DND-41 (cell line): ENCODE data around the gene NAPSA.

Source experiments
- ATAC-seq: fragments of 200-7000 bp; cut with Tn5 transposase; 3 replicates; pipeline ENCODE4 v1.9.1; 2021; ENCODE audit warnings: low read depth; ENCODE audit not compliant: insufficient read depth
- DNase-seq: peaks from one replicate; pipeline ENCODE4 v3.0.0-alpha.2; 2020
- H2AFZ ChIP-seq: 2 replicates; pipeline ENCODE4 v1.6.0; 2012; ENCODE audit warnings: low read depth, low read length
- H3K27ac ChIP-seq: 2 replicates; pipeline ENCODE4 v1.5.1; 2012; ENCODE audit warnings: low read length, inconsistent platforms
- H3K27me3 ChIP-seq: fragments of 200-600 bp; sonication (generic); 2 replicates; pipeline ENCODE4 v1.6.0; 2012; ENCODE audit warnings: low read length, mild to moderate bottlenecking, inconsistent platforms; ENCODE audit not compliant: insufficient read depth, poor library complexity
- H3K36me3 ChIP-seq: 2 replicates; pipeline ENCODE4 v1.5.1; 2012; ENCODE audit warnings: low read length, inconsistent platforms; ENCODE audit not compliant: insufficient read depth
- H3K4me1 ChIP-seq: 2 replicates; pipeline ENCODE4 v1.5.1; 2012; ENCODE audit warnings: mild to moderate bottlenecking, low read length; ENCODE audit not compliant: insufficient read depth
- H3K4me2 ChIP-seq: 2 replicates; pipeline ENCODE4 v1.6.0; 2012; ENCODE audit warnings: mild to moderate bottlenecking, moderate library complexity, low read length, inconsistent platforms; ENCODE audit not compliant: insufficient read depth
- H3K4me3 ChIP-seq, 2 experiments: fragments of 200-600 bp in 1 of 2; shearing (Covaris generic) in 1 of 2; 2 replicates each; pipeline ENCODE4 v1.5.1; 2012 to 2016; ENCODE audit warnings: inconsistent platforms in 2 of 2, low read length in 2 of 2, mild to moderate bottlenecking in 2 of 2, low read depth in 1 of 2, moderate library complexity in 1 of 2
- H3K79me2 ChIP-seq: 2 replicates; pipeline ENCODE4 v1.6.0; 2012; ENCODE audit warnings: low read length, inconsistent platforms; ENCODE audit not compliant: insufficient read depth
- H3K9ac ChIP-seq: 2 replicates; pipeline ENCODE4 v1.6.0; 2012; ENCODE audit warnings: low read depth, mild to moderate bottlenecking, inconsistent platforms, low read length, moderate library complexity
- H3K9me3 ChIP-seq: 2 replicates; pipeline ENCODE4 v1.5.1; 2012; ENCODE audit warnings: low read length, moderate library complexity, mild to moderate bottlenecking, inconsistent platforms; ENCODE audit not compliant: insufficient read depth, severe bottlenecking
- H4K20me1 ChIP-seq: 2 replicates; pipeline ENCODE4 v1.6.0; 2012; ENCODE audit warnings: low read length; ENCODE audit not compliant: insufficient read depth
- CTCF ChIP-seq: IDR thresholded peaks from 2 replicates; pipeline ENCODE4 v1.5.1; 2012; ENCODE audit warnings: borderline replicate concordance, low read length, moderate library complexity, mild to moderate bottlenecking; ENCODE audit not compliant: poor library complexity, severe bottlenecking; ENCODE audit errors: extremely low read depth
- EZH2 ChIP-seq: IDR thresholded peaks from 3 replicates; pipeline ENCODE4 v1.6.1; 2012; ENCODE audit warnings: borderline replicate concordance, low read depth, mild to moderate bottlenecking, moderate library complexity, low read length, inconsistent platforms; ENCODE audit not compliant: severe bottlenecking

Gene NAPSA

GRCh38 chr19:50320596-50320995, 44.8 kb downstream of the NAPSA start:
- no peaks in the 10 kb centered on the region for H3K79me2 ChIP-seq
- ATAC-seq (no peak), DNase-seq (no peak)
- H3K4me2 ChIP-seq = no peak overlapping the region
- no peaks in the 10 kb centered on the region for H3K36me3 ChIP-seq
- no peak overlapping the region for H3K4me3 ChIP-seq
- H3K4me1 ChIP-seq = peaks cover 13% of the 10 kb centered on the region
- TF ChIP-seq EZH2 (no peak), CTCF (no peak)
- H3K9ac ChIP-seq = no peak overlapping the region
- no peaks in the 10 kb centered on the region for H4K20me1 ChIP-seq
- no peaks in the 10 kb centered on the region for H3K9me3 ChIP-seq
- no peak overlapping the region for H3K27ac ChIP-seq
- no peaks in the 10 kb centered on the region for H3K27me3 ChIP-seq
- H2AFZ ChIP-seq = no peak overlapping the region

DNA sequence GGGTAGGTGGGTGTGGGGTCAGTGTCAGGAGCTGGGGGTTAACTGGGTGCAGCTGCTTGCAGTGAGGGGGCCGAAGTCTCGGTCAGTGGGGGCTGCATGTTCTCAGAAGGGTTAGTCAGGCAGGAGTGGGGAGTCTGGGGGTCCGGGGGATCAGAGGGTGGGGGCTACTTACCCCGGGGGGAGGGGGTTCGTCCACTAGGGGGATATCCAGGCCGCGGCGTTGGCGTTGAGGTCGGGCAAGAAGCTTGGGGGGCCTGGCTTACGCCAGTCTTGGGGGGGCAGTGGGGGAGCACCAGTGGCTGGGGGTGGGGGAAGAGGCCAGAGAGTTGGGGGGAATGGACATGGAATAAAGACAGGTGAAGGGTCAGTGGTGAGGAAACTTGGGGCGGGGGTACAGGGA, 45.4 kb downstream of the NAPSA start:
- no peak for TF ChIP-seq EZH2
- TF ChIP-seq CTCF = no peak
- DNase-seq (no peak), ATAC-seq (no peak)
- H3K27me3 ChIP-seq = no peaks in the 10 kb centered on the region
- no peaks in the 10 kb centered on the region for H3K9me3 ChIP-seq
- H3K36me3 ChIP-seq = no peaks in the 10 kb centered on the region
- no peak overlapping the region for H3K27ac ChIP-seq
- no peaks in the 10 kb centered on the region for H3K79me2 ChIP-seq
- no peak overlapping the region for H2AFZ ChIP-seq
- no peak overlapping the region for H3K4me3 ChIP-seq
- no peak overlapping the region for H3K4me2 ChIP-seq
- no peak overlapping the region for H3K9ac ChIP-seq
- H4K20me1 ChIP-seq = no peaks in the 10 kb centered on the region
- peaks cover 9% of the 10 kb centered on the region for H3K4me1 ChIP-seq

GRCh38 chr19:50319156-50319555, 46.3 kb downstream of the NAPSA start:
- Histone ChIP-seq H3K36me3 (no peaks in the 10 kb centered on the region), H2AFZ (no peak overlapping the region), H3K9me3 (no peaks in the 10 kb centered on the region), H3K4me1 (peaks cover 7% of the 10 kb centered on the region; the same call in 1 of the 2 replicates), H3K9ac (no peak overlapping the region), H3K27me3 (no peaks in the 10 kb centered on the region), H4K20me1 (no peaks in the 10 kb centered on the region), H3K4me3 (no peak overlapping the region), H3K27ac (no peak overlapping the region), H3K4me2 (no peak overlapping the region), H3K79me2 (no peaks in the 10 kb centered on the region)
- TF ChIP-seq EZH2 (no peak), CTCF (no peak)
- no peak for DNase-seq
- ATAC-seq = no peak

GRCh38 chr19:50318438-50318837, 47.0 kb downstream of the NAPSA start:
- H3K4me3 ChIP-seq = no peak overlapping the region
- H3K27me3 ChIP-seq = no peaks in the 10 kb centered on the region
- H3K27ac ChIP-seq = no peak overlapping the region
- ATAC-seq (no peak), DNase-seq (no peak)
- no peak for TF ChIP-seq CTCF
- TF ChIP-seq EZH2 = no peak
- no peak overlapping the region for H3K9ac ChIP-seq
- H3K4me1 ChIP-seq = peaks cover 7% of the 10 kb centered on the region; the same call in 1 of the 2 replicates
- no peaks in the 10 kb centered on the region for H3K9me3 ChIP-seq
- no peak overlapping the region for H2AFZ ChIP-seq
- H3K4me2 ChIP-seq = no peak overlapping the region
- H3K36me3 ChIP-seq = no peaks in the 10 kb centered on the region
- H4K20me1 ChIP-seq = no peaks in the 10 kb centered on the region
- no peaks in the 10 kb centered on the region for H3K79me2 ChIP-seq
